A549 treated with AZD9567 at 1 μM for 4 hours (cell line): ENCODE data around the gene SNRNP40. TPM values are rescaled to one million over a fixed set of nuclear protein-coding genes. Genes with fewer than 3 reads are reported as not detected.

Experiments used
- total RNA-seq: library from RNA; stranded (reverse); fragments of 200-300 nt; extraction: Qiagen RNA extraction; gene quantifications from 5 replicates; pipeline ENCODE4 v1.2.3, GENCODE V29; 2022; ENCODE audit not compliant: insufficient read depth

The SNRNP40 gene
- 40.2 to 58.7 TPM (median 40.6 TPM) in 5 replicates for total RNA-seq

GRCh38 chr1:31296486-31297276 is at the start of gene SNRNP40, which contains the start of gene ZCCHC17:
TSS of gene SNRNP40 (minus strand) at chr1:31296788. CDS start at chr1:31296751, 37 bp downstream.
TSS of gene ZCCHC17 (plus strand) at chr1:31297032. CDS start at chr1:31310099, 13,067 bp downstream.

GRCh38 chr1:31239653-31240241 is 56.8 kb downstream of the SNRNP40 start, which contains the start of gene NKAIN1:
TSS of gene NKAIN1 (minus strand) at chr1:31239887. CDS start at chr1:31239547, 340 bp downstream.

Other genes starting within 250 kb of the SNRNP40 start
- 24.4 to 41.5 TPM (median 31.9 TPM) in 5 replicates for gene PUM1, start 231.1 kb downstream of the SNRNP40 start, total RNA-seq
- 1.1 to 1.3 TPM (median 1.2 TPM) in 4 of 5 replicates, not detected in the other for gene NKAIN1, start 56.9 kb downstream of the SNRNP40 start, total RNA-seq
- gene ZCCHC17, start 244 bp upstream of the SNRNP40 start, total RNA-seq, result 22.8 to 25.9 TPM (median 24.3 TPM) in 5 replicates
- gene FABP3, start 76.3 kb upstream of the SNRNP40 start, total RNA-seq, result not detected in 5 replicates
- gene SERINC2, start 116.4 kb upstream of the SNRNP40 start, total RNA-seq, result 16.1 to 33.7 TPM (median 26.4 TPM) in 5 replicates